HG02840 (cell line): ENCODE measurements around the gene ZSWIM4.
A peak's percentile ranks its signal among the peaks of the same experiment; 100 is the strongest.
"Not testable (repeated sequence)": the region's sequence is repeated elsewhere in the genome, so short reads cannot be mapped to it uniquely, and the experiment has no call there.

Experiments used
- ATAC-seq: cut with Tn5 transposase; IDR thresholded peaks from one replicate; pipeline ENCODE4 v1.9.1; 2021; ENCODE audit warnings: mild to moderate bottlenecking, moderate library complexity, moderate number of reproducible peaks; ENCODE audit not compliant: unreplicated experiment, low FRiP score

Gene ZSWIM4

GRCh38 chr19:13774217-13775191 is 20.7 kb upstream of the ZSWIM4 start, which contains the start of gene C19orf53:
C19orf53 (plus strand) TSS chr19:13774456; CDS start chr19:13774478, 22 bp downstream.
- peak; percentile 93 for ATAC-seq

GRCh38 chr19:13778398-13778797 is 16.8 kb upstream of the ZSWIM4 start:
- ATAC-seq = no peak

- ATAC-seq = no peak
These were observed 16.4 kb upstream of the ZSWIM4 start for GRCh38 chr19:13778847-13779246.

- not testable (repeated sequence) for ATAC-seq
These were observed 15.4 kb upstream of the ZSWIM4 start for GRCh38 chr19:13779794-13780193.

- ATAC-seq = no peak
These were observed 13.7 kb upstream of the ZSWIM4 start for GRCh38 chr19:13781547-13781946.

- ATAC-seq = no peak
These were observed 12.7 kb upstream of the ZSWIM4 start for GRCh38 chr19:13782537-13782936.

- ATAC-seq = no peak
These were observed 11.4 kb upstream of the ZSWIM4 start for GRCh38 chr19:13783565-13784500.

- ATAC-seq = no peak
These were observed 10.4 kb upstream of the ZSWIM4 start for GRCh38 chr19:13784731-13785452.

- no peak for ATAC-seq
These were observed 6.3 kb upstream of the ZSWIM4 start for GRCh38 chr19:13788991-13789390.

- no peak for ATAC-seq
These were observed 4.9 kb upstream of the ZSWIM4 start for GRCh38 chr19:13790354-13790753.

- ATAC-seq = not testable (repeated sequence)
These were observed 1.9 kb upstream of the ZSWIM4 start for GRCh38 chr19:13793317-13793716.

GRCh38 chr19:13794398-13794756 is 866 bp upstream of the ZSWIM4 start:
- ATAC-seq = no peak

GRCh38 chr19:13795595-13796300 is 505 bp downstream of the ZSWIM4 start:
- ATAC-seq = no peak

- ATAC-seq = no peak
These were observed 1.2 kb downstream of the ZSWIM4 start for GRCh38 chr19:13796301-13797057.

- no peak for ATAC-seq
These were observed 1.8 kb downstream of the ZSWIM4 start for GRCh38 chr19:13797058-13797440.

GRCh38 chr19:13797870-13798269 is 2.6 kb downstream of the ZSWIM4 start:
- no peak for ATAC-seq

GRCh38 chr19:13799669-13800068 is 4.4 kb downstream of the ZSWIM4 start:
- no peak for ATAC-seq

- ATAC-seq = no peak
These were observed 7.8 kb downstream of the ZSWIM4 start for GRCh38 chr19:13803038-13803437.
